GM21619 (cell line): ENCODE results near the gene NTSR1.
A peak's percentile ranks its signal among the peaks of the same experiment; 100 is the strongest.

Experiments
- ATAC-seq: cut with Tn5 transposase; IDR thresholded peaks from one replicate; pipeline ENCODE4 v1.9.1; 2021; ENCODE audit not compliant: unreplicated experiment

The NTSR1 gene

GRCh38 chr20:62782149-62782892 lies 73.7 kb downstream of the NTSR1 start:
- no peak for ATAC-seq

GRCh38 chr20:62782893-62783278 lies 74.2 kb downstream of the NTSR1 start:
- ATAC-seq, result no peak

GRCh38 chr20:62784497-62784896 lies 75.9 kb downstream of the NTSR1 start:
- ATAC-seq, result no peak

- no peak for ATAC-seq
Measured at GRCh38 chr20:62785393-62785792, 76.8 kb downstream of the NTSR1 start.

GRCh38 chr20:62786157-62786556 lies 77.5 kb downstream of the NTSR1 start:
- no peak for ATAC-seq

- no peak for ATAC-seq
Measured at GRCh38 chr20:62787321-62787720, 78.7 kb downstream of the NTSR1 start.

GRCh38 chr20:62787866-62788265 lies 79.2 kb downstream of the NTSR1 start:
- ATAC-seq, result no peak

GRCh38 chr20:62788607-62789006 lies 80.0 kb downstream of the NTSR1 start:
- no peak for ATAC-seq

GRCh38 chr20:62790075-62790474 lies 81.4 kb downstream of the NTSR1 start:
- no peak for ATAC-seq

- no peak for ATAC-seq
Measured at GRCh38 chr20:62791301-62792181, 82.9 kb downstream of the NTSR1 start.

GRCh38 chr20:62792182-62792939 lies 83.7 kb downstream of the NTSR1 start:
- no peak for ATAC-seq

GRCh38 chr20:62792940-62793756 lies 84.5 kb downstream of the NTSR1 start:
- no peak for ATAC-seq

GRCh38 chr20:62793757-62794006 lies 85.0 kb downstream of the NTSR1 start:
- ATAC-seq, result no peak

- ATAC-seq, result peak; percentile 54
Measured at GRCh38 chr20:62794007-62794724, 85.5 kb downstream of the NTSR1 start.

GRCh38 chr20:62795023-62795761 lies 86.6 kb downstream of the NTSR1 start:
- no peak for ATAC-seq

GRCh38 chr20:62796699-62797491 lies 88.3 kb downstream of the NTSR1 start:
- ATAC-seq, result no peak

- no peak for ATAC-seq
Measured at GRCh38 chr20:62797671-62798532, 89.3 kb downstream of the NTSR1 start.

GRCh38 chr20:62799036-62799435 lies 90.4 kb downstream of the NTSR1 start:
- ATAC-seq, result no peak
